Neural cell (in vitro differentiated cells): Measurements from ENCODE around the gene DPYSL4.

Source experiments
- CTCF ChIP-seq: fragments of 450-650 bp; IDR thresholded peaks from 2 replicates; pipeline ENCODE4 v1.5.1; 2014; ENCODE audit warnings: antibody characterized with exemption, mild to moderate bottlenecking, moderate library complexity; ENCODE audit not compliant: poor library complexity, severe bottlenecking
- RAD21 ChIP-seq: fragments of 450-650 bp; conservative IDR thresholded peaks from 2 replicates; pipeline ENCODE4 v1.6.1; 2014; ENCODE audit warnings: antibody characterized with exemption, mild to moderate bottlenecking, moderate library complexity

GRCh38 chr10:132222726-132223125 is 36.0 kb downstream of the DPYSL4 start:
- TF ChIP-seq RAD21 (no peak), CTCF (no peak)
